Cardiac muscle cell (in vitro differentiated cells and primary cell): ENCODE measurements around the gene LRFN3. TPM values are rescaled to one million over a fixed set of nuclear protein-coding genes. Genes with fewer than 3 reads are reported as not detected.
"Not testable (repeated sequence)": the region's sequence is repeated elsewhere in the genome, so short reads cannot be mapped to it uniquely, and the experiment has no call there.

Source experiments
- DNase-seq, 2 donors: peaks; one replicate each; pipeline versions ENCODE4 v3.0.0 to v3.0.0-alpha.2; 2010 to 2017; ENCODE audit warnings: low read depth in 1 of 2, low spot score in 1 of 2
- H3K27ac ChIP-seq: fragments of 200-600 bp; sonication (generic); 2 replicates; pipeline ENCODE4 v1.5.1; 2016
- H3K27me3 ChIP-seq: fragments of 200-600 bp; sonication (generic); 2 replicates; pipeline ENCODE4 v1.6.0; 2016; ENCODE audit warnings: control low read depth
- H3K36me3 ChIP-seq: fragments of 200-600 bp; sonication (generic); 2 replicates; pipeline ENCODE4 v1.5.1; 2016; ENCODE audit warnings: control low read depth
- H3K4me1 ChIP-seq: fragments of 200-600 bp; sonication (generic); 2 replicates; pipeline ENCODE4 v1.8.1; 2017; ENCODE audit warnings: low read depth, mild to moderate bottlenecking, mixed run types
- H3K4me3 ChIP-seq: fragments of 200-600 bp; sonication (generic); 2 replicates; pipeline ENCODE4 v1.5.1; 2016; ENCODE audit warnings: mild to moderate bottlenecking
- H3K9me3 ChIP-seq: fragments of 200-600 bp; sonication (generic); 2 replicates; pipeline ENCODE4 v1.5.1; 2017; ENCODE audit warnings: low read depth, mild to moderate bottlenecking, control low read depth
- polyA plus RNA-seq: library from polyadenylated mRNA; unstranded; fragments of >200 nt; fragmentation: Nextera tagmentation; extraction: Ambion mirVana; gene quantifications from 2 replicates; pipeline ENCODE4 v1.2.1, GENCODE V29; 2016
- total RNA-seq: library from RNA; depleted of rRNA; stranded (reverse); fragments of >200 nt; gene quantifications from 2 replicates; pipeline ENCODE4 v1.2.3, GENCODE V29; 2016
- TF ChIP-seq, protein P1 (sequence below): IDR thresholded peaks from 2 replicates; pipeline ENCODE4 v1.5.1; 2012; ENCODE audit warnings: low read depth, mild to moderate bottlenecking, low read length

The LRFN3 gene
- total and polyA plus RNA-seq, 2 experiments from 2014 or later: 14.3 to 16.0 TPM

DNA sequence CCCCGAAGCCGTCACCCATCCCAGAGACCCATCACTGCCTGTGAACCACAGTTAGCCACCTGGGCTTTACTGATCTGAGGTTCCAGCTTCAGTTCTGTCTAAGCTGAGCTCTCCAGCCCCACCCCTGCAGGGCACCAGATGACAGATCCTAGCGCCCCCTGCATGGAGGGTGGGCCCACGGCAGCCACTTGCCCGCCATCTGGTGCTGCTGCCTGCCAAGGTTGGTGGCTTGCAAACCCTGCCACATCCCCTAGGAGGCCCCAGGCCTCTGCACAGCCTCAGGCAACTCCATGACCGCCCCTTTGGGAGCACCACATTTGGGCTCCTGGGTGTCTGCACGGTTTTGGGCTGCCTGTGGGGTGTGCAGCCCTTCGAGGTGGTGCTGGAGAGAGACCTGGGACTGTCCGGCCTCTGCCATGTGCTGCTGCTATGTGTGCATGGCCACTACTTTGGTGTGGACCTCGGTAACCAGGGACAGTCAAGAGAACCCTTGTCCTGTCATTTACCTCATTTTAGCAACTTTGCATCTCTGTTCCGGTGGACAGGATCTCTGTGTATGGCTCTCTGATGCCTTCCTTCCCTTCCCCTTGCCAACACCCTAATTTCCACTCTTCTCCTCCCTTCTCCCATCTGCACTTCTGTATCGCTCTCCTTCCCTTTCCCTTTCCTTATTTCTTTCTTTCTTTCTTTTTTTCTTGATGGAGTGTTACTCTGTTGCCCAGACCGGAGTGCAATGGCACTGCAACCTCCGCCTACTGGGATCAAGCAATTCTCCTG, 41.5 kb downstream of the LRFN3 start:
- TF ChIP-seq, protein P1, sequence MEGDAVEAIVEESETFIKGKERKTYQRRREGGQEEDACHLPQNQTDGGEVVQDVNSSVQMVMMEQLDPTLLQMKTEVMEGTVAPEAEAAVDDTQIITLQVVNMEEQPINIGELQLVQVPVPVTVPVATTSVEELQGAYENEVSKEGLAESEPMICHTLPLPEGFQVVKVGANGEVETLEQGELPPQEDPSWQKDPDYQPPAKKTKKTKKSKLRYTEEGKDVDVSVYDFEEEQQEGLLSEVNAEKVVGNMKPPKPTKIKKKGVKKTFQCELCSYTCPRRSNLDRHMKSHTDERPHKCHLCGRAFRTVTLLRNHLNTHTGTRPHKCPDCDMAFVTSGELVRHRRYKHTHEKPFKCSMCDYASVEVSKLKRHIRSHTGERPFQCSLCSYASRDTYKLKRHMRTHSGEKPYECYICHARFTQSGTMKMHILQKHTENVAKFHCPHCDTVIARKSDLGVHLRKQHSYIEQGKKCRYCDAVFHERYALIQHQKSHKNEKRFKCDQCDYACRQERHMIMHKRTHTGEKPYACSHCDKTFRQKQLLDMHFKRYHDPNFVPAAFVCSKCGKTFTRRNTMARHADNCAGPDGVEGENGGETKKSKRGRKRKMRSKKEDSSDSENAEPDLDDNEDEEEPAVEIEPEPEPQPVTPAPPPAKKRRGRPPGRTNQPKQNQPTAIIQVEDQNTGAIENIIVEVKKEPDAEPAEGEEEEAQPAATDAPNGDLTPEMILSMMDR: peak; percentile 6
- Histone ChIP-seq H3K27ac (no peak overlapping the region), H3K36me3 (no peaks in the 10 kb centered on the region), H3K4me3 (no peak overlapping the region), H3K27me3 (no peaks in the 10 kb centered on the region), H3K9me3 (no peaks in the 10 kb centered on the region), H3K4me1 (no peaks in the 10 kb centered on the region)
- DNase-seq: no peak

DNA sequence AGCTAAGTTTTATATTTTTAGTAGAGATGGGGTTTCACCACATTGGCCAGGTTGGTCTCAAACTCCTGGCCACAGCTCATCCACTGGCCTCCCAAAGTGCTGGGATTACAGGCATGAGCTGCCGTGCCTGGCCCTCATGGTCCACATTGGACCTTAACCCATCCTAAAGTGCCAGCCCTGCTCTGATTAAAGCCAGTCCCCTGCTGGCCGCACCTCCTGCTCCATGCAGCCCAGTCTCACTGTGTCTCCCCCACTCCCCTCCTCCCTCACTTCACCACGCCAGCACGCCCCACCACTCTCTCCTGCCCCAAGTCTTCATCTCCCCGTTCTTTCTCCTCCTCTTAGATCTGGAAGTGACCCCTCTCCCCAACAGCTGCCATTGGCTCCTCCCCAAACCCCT, 42.1 kb downstream of the LRFN3 start:
- DNase-seq: no peak
- Histone ChIP-seq H3K27me3 (no peaks in the 10 kb centered on the region), H3K27ac (no peak overlapping the region), H3K36me3 (no peaks in the 10 kb centered on the region), H3K4me3 (no peak overlapping the region), H3K9me3 (no peaks in the 10 kb centered on the region), H3K4me1 (no peaks in the 10 kb centered on the region)
- TF ChIP-seq, protein P1: no peak

DNA sequence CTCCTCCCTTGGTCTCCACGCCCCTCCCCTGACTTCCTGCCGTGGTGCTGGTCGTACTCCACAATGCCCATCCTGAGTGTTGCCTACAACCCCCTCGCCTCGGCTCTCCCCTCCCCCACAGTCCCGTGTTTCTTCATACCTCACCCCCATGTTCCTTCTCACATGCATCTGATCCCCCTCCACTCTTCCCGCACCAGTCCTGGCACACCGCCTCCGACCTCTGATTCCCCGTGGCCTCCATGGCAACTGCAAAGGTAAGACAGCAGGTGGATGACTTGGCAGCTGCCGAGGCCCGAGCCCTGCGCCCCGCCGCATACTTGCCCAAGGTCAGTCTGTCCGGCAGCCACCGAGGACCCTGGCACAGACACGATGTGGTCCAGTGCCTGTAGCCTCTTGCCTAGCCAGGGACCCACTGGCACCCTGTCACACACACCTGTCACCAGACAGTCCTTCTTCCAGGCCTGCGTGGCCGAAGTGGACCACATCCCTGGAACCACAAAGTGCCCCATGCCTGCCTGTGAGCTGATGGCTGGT, 42.7 kb downstream of the LRFN3 start:
- TF ChIP-seq, protein P1: no peak

DNA sequence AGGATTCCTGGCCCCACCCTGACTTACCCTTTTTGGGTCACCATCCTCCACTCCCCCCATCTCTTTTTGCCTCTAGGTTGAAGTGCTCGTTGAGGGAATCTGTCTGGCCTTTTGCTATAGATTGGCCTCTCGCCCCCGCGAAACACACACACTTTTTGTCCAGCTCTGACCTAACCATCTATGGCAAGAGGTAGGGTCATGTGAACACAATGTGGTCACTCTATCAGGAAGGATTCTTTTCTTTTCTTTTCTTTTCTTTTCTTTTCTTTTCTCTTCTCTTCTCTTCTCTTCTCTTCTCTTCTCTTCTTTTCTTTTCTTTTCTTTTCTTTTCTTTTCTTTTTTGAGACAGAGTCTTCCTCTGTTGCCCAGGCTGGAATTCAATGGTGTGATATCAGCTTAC, 44.8 kb downstream of the LRFN3 start:
- peaks cover 13% of the 10 kb centered on the region for H3K27me3 ChIP-seq
- not testable (repeated sequence) for DNase-seq, H3K27ac ChIP-seq, H3K36me3 ChIP-seq, H3K4me1 ChIP-seq, H3K4me3 ChIP-seq, H3K9me3 ChIP-seq

More for the DNA sequence above, 42.7 kb downstream of the LRFN3 start:
- H3K36me3 ChIP-seq: no peaks in the 10 kb centered on the region
- H3K4me3 ChIP-seq: no peak overlapping the region
- H3K9me3 ChIP-seq: no peaks in the 10 kb centered on the region
- H3K4me1 ChIP-seq: no peaks in the 10 kb centered on the region
- no peak for DNase-seq
- no peak overlapping the region for H3K27ac ChIP-seq
- H3K27me3 ChIP-seq: no peaks in the 10 kb centered on the region

DNA sequence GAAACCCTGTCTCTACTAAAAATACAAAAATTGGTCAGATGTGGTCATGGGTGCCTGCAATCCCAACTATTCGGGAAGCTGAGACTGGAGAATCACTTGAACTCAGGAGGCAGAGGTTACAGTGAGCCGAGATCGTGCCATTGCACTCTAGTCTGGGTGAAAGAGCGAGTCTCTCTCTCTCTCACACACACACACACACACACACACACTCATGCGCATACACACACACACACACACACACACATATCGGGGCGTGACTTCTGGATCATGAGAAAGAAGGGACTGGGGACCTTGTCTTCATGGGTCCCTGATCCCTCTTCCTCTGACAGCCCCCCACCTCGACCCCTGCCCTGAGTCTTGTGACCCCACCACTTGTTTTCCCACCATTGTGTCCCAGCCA, 47.0 kb downstream of the LRFN3 start:
- H3K4me1 ChIP-seq: no peaks in the 10 kb centered on the region
- no peaks in the 10 kb centered on the region for H3K9me3 ChIP-seq
- H3K4me3 ChIP-seq: no peak overlapping the region
- no peaks in the 10 kb centered on the region for H3K36me3 ChIP-seq
- DNase-seq: no peak
- H3K27ac ChIP-seq: no peak overlapping the region
- TF ChIP-seq, protein P1: no peak
- peaks cover 30% of the 10 kb centered on the region for H3K27me3 ChIP-seq

DNA sequence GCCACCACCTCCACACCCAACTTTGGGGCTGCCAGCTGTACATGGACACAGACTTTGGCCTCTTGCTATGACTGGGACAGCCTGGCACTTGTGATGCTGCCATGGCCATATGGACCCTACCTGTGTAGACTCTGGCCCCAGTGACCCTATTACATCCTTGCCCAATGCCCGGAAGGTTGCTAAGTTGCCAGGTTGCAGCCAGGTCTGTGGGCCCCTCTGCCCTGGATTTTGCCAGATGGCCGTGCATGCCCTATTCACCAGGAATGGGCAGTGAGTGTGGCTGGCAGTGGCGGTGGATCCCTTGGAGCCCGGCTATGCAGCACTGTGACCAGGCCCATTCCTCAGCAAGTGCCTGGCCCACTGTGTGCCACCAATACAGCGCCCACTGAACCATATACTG, 49.9 kb downstream of the LRFN3 start:
- Histone ChIP-seq H3K36me3 (no peaks in the 10 kb centered on the region), H3K4me1 (no peaks in the 10 kb centered on the region), H3K27me3 (peaks cover 30% of the 10 kb centered on the region), H3K27ac (no peak overlapping the region), H3K4me3 (no peak overlapping the region), H3K9me3 (no peaks in the 10 kb centered on the region)
- DNase-seq: no peak
- TF ChIP-seq, protein P1: no peak
